Measurements from ENCODE around the gene NPTX1.
"Not testable (repeated sequence)": the region's sequence is repeated elsewhere in the genome, so short reads cannot be mapped to it uniquely, and the experiment has no call there.

NPTX1 gene, protein sequence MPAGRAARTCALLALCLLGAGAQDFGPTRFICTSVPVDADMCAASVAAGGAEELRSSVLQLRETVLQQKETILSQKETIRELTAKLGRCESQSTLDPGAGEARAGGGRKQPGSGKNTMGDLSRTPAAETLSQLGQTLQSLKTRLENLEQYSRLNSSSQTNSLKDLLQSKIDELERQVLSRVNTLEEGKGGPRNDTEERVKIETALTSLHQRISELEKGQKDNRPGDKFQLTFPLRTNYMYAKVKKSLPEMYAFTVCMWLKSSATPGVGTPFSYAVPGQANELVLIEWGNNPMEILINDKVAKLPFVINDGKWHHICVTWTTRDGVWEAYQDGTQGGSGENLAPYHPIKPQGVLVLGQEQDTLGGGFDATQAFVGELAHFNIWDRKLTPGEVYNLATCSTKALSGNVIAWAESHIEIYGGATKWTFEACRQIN

DNA sequence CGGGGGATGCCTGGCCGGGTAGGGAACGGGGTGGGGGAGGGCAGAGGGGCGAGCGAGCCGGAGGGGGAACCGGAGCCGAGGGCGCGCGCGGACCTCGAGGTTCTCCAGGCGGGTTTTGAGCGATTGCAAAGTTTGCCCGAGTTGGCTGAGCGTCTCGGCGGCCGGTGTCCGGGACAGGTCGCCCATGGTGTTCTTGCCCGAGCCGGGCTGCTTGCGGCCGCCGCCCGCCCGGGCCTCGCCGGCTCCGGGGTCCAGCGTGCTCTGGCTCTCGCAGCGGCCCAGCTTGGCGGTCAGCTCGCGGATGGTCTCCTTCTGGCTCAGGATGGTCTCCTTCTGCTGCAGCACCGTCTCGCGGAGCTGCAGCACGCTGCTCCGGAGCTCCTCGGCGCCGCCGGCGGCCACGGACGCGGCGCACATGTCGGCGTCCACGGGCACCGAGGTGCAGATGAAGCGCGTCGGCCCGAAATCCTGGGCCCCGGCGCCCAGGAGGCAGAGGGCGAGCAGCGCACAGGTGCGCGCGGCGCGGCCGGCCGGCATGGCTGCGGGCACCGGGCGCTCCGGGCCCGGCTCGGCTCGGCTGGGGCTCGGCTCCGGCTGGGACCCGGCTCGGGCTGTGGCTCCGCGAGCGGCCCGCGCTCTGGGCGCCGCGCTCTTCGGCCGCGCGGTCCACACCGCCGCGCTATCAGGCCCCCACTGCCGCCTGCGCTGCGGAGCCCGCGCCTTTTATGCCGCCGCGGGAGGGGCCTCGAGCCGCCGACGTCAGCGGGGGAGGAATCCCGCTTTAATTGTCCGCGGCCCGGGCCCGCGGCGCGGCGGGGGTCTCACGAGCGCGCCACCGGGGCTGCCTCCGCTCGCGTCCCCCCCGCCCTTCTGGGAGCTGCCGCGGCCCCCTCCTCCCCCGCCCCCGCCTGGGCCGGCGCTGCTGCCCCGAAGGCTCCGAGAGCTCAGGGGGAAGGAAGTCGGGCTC is at the start of gene NPTX1:
Gene NPTX1 (minus strand): TSS at position 698 of the 967 bp plus-strand sequence. CDS start 161 bp downstream, at position 537.
- in situ Hi-C loops (cut with HindIII; ENCODE audit: low sequenced_read_pairs) = no loop called here

DNA sequence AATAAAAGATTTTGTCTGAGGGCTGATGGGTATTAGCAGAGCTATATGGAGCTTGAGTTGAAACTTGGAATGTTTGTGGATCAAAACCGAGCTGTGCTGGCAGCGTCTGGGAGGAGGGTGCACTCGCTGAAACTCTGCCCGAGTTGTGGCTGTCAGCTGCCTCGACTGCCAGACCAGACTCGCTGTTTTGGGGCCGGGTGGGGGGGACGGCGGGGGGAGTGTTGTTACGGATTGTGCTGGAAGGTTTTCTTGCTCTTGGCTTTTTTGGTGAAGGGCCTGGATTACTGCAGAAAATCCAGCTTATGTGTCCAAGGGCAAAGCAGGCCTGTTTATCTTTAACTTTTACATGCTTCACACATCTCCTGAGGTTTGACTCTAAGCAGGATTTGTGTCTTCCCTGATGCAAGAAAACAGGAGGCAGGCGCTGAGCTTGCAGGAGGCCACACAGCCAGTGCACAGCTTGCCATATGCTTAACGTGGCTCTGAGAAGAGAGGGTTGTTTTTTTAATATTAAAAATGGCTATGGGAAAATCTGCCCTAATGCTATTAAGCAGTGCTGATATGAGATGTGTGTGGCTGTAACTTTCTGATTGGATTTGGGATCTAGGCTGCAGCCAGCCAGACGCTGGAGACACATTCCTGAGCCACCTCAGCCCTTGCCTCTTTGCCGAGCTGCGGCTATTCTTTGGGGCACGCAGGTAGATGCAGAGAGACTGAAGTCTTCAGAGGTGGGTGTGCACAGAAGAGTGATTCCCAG is 47.7 kb upstream of the NPTX1 start:
- in situ Hi-C loops (cut with HindIII; ENCODE audit: low sequenced_read_pairs) = loop anchor here (10.0 kb wide), 1 partner anchor 109 kb away; the partner anchor contains the start of gene ENDOV

DNA sequence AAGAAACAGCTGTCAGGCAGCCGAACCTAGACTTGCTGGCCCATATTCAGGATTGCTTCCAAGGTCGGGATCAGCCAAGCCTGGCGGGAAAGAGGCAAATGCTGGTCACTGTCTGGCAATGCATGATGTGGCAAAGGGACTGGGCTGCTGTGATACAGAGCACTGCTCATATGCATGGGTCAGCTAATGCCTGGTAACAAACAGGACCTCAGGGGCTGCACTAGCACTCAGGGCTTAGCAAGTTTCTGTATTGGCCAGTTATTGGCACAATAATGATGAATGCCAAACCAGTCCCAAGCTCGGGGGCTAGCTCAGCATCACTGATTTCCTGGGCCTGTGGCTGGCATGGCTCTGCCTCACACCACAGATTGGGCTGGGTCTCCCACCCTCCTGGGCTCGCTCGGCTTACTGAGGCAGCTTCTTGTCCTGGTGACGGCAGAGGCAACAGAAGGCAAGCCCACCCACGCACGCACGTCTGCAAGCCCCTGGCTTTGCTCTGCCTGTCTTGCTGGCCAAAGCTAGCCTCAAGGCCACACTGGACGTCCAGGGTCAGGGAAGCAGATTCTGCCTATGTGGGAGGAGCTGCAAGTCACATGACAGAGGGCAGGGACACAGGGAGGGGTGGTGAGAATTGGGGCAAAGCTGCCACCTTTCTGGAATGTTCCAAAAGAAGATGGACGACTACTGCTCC is 46.8 kb upstream of the NPTX1 start:
- in situ Hi-C loops (cut with HindIII; ENCODE audit: low sequenced_read_pairs) = loop anchor here (10.0 kb wide), 1 partner anchor 108 kb away; the partner anchor contains the start of gene ENDOV

DNA sequence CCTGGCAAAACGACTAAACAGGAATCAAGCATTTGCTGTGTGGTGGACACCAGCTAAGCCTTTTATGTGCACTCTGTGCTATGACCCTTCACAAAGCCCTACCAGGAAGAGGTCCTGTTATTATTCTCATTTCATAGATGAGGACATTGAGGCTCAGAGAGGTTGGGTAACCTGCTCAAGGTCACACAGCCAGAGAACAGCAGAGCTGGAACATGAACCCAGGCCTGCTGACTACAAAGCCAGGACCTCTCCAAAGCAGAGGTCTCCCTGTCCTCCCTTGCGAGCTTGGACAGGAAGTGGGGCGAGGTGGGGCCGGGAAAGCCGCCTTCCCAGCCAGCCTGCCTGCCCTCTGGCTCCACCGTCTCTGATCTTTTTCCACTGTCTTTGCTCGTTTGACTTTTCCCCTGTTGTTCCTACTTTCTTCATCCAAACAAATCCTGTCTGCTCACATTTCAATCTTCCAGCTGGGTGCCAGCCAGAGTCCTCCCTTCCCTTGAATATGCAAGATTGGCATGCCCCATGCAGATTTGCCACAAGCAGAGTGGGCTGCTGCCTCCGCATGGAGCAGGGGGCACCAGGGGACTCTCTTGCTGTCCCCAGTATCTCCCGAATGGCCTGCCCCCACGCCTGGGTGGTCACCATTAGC is 44.5 kb upstream of the NPTX1 start:
- in situ Hi-C loops (cut with HindIII; ENCODE audit: low sequenced_read_pairs) = loop anchor here (10.0 kb wide), 1 partner anchor 106 kb away; the partner anchor contains the start of gene ENDOV

DNA sequence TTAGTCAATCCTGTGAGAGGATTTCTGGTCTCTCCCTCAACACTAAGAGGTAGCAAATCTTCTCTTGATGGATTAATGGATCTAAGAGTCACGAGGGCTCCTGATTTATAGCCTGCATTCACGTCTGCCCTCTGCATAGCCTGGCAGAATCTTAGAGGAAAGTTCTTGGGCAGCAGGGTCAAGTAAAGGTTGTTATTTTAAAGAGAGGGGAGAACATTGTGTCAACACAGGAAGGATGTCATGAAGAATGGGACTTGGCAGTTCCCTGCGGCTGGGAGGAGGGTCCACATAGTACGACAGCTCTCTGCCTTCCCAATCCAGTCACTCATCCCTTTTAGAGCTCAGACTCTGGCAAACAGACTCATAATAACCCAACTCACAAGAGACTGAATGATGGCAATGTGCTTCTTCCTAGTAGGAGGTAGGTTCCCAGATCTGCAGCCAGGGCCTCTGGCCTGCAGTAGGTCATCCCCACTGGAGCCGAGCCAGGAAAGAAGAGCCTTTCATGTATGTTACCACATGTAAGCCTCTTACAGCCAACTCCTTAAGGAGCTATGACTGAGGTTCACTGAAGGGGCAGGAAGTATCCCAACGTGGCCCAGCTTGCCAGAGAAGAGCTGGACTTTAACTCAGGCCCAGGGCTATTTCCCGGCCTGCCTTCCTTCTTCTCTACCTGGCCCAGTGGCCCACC is 42.8 kb upstream of the NPTX1 start:
- in situ Hi-C loops (cut with HindIII; ENCODE audit: low sequenced_read_pairs) = no loop called here

DNA sequence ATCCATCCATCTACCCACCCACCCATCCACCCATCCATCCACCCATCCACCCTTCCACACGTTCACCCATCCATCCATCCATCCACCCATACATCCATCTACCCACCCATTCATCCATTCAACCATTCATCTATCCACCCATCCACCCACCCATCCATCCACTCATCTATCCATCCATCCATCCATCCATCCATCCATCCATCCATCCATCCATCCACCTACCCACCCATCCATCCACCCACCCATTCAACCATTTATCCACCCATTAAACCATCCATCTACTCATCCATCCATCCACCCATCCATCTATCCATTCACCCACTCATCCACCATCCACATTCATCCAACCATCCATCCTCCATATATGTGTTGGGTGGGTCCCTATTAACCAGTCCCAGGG is 42.0 kb upstream of the NPTX1 start:
- in situ Hi-C loops (cut with HindIII; ENCODE audit: low sequenced_read_pairs) = no loop called here

DNA sequence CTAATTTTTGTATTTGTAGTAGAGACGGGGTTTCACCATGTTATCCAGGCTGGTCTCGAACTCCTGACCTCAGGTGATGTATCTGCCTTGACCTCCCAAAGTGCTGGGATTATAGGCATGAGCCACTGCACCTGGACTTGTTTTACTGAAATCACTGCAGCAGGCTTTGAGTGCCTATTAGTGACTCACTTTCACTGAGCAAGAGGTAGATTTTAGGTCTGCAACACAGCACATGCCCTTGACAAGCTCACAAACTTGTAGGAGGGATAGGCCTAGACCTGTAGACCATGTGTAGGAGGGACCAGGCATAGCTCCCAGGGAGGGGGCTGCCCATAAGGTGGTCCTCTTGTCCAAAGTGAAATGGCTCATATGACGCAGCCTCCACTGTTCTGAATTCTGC is 41.2 kb upstream of the NPTX1 start:
- in situ Hi-C loops (cut with HindIII; ENCODE audit: low sequenced_read_pairs) = no loop called here

DNA sequence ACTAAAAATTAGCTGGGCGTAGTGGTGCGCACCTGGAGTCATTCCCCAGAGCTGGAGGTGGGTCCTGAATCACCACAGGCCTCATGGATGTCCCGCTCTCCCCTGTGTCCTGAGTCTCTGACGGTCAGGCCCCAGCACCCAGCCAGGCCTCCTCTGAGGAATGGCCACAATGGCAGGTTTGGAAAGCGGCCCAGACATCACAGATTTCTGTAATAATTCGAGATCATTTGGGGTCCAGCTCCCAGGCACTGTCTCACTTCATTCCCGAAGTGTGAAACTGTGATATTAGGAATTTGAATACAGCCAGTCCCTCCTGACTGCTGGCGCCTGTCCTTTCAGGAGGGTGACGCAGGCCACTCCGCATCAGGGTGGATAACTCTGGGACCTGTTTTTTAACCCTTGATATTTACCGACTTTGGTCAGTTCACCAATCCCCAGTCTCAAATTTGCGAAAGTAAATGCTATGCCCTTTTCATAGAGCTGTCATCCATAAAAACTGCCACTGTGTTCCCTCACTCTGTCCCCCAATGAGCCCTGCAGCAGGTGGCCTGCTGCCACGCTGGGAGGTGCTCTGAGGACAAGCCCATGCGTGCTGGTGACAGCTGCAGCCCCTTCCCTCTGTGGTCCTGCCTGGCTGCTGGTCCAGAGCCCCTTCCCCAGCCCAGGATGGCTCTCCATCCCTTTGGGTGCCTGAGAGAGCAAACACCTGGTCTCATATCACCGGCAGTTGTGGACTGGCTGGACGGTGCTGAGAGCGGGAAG is 39.9 kb upstream of the NPTX1 start:
- in situ Hi-C loops (cut with HindIII; ENCODE audit: low sequenced_read_pairs) = no loop called here

DNA sequence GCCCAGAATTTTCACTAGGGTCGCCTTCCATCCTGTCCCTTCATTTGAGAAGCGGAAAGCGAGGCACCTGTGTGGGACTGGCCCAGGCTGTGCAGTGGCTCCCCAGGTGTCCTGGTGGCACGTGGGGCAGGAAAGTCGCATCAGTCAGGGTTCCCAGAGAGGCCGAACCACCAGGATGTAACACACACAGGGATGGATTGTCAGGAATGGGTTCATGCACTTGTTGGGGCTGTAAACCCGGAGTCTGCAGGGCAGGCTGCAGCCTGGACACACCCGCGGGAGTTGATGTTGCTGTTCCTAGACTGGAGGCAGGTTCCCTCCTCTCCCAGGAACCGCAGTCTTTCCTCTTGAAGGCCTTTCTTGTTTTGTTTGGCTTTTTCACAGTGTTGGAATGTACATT is 37.5 kb upstream of the NPTX1 start:
- in situ Hi-C loops (cut with HindIII; ENCODE audit: low sequenced_read_pairs) = no loop called here

DNA sequence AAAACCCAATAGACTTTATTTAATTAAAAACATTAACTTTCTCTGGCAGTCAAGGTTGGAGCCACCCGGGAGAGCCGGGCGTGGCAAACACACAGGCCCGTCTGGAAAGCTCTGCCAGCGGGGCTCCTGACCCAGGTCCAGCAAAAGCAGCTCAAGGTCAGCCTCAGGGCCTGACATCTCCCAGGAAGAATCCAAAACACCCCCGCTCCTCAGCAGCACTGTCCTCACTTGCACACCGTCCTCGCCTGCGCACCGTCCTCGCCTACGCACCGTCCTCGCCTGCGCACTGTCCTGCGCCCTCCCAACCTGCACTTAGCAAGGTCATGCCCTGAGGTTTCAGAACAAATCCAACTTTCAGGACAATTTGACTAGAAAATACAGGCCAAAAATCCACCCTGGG is 36.8 kb upstream of the NPTX1 start:
- in situ Hi-C loops (cut with HindIII; ENCODE audit: low sequenced_read_pairs) = no loop called here

DNA sequence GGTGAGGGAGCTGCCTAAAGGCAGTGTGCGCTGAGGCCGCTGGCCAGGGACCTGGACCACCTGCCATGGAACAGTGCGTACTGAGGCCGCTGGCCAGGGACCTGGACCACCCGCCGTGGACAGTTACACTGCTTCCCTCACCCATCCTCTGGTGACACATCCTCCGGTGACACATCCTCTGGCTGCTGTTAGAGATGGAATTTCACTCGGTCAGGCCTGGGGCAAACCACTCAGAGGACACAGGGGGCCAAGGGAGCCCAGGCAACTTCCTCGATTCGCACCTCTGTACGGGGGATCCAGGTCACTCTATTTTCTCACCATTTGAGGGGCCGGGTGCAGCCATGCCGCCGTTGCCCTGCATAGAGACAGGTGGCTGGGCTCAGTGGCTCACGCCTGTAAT is 35.8 kb upstream of the NPTX1 start:
- in situ Hi-C loops (cut with HindIII; ENCODE audit: low sequenced_read_pairs) = no loop called here

DNA sequence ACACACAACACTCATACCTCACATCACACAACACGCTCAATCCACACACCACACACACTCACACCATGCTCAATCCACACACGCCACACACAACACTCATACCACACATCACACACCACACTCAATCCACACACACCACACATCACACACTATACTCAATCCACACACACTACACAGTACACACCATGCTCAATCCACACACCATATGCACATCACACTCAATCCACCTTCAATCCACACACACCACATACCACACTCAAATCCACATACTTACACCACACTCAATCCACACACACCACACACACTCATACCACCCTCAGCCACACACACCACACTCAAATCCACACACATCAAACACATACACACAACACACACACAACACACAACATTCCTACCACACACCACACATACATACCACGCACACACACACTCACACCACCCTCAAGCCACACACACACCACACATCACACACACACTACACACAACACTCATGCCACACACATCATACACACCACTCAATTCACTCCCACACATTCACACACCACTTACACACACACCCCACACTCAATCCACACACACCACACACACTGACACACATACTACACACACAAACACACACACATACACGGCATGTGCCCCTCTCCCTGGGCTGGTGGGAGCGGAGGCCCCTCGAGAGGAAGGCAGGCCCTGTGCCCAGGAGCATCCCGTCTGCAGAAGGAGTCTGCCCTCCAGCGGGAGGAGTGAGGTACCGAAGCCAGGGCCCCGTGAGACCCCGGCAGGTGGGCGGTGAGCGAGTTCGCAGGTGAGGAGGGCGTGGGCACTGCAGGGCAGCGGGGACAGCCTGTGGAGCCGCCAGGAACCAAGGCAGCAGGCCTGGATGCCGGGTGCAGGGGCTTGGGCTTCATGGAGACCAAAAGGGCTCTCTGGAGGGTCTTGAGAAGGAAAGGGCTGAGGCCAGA is 35.1 kb upstream of the NPTX1 start:
- in situ Hi-C loops (cut with HindIII; ENCODE audit: low sequenced_read_pairs) = no loop called here

DNA sequence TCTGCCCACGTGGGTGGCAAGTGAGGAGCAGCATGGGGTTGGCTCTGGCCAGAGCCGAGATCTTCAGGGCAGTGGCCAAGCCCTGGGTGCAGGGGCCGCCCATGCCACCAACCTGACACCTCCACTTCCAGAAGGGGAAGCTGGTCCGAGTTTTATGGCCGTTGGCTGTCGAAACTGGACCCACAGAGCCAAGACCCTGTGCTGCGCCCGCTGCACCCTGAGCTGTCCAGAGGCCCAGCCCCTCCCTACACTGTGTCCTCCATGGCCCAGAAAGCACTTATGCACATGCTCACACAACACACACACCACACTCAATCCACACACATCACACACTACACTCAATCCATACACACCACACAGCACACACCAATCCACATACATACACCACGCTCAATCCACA is 34.4 kb upstream of the NPTX1 start:
- in situ Hi-C loops (cut with HindIII; ENCODE audit: low sequenced_read_pairs) = no loop called here

DNA sequence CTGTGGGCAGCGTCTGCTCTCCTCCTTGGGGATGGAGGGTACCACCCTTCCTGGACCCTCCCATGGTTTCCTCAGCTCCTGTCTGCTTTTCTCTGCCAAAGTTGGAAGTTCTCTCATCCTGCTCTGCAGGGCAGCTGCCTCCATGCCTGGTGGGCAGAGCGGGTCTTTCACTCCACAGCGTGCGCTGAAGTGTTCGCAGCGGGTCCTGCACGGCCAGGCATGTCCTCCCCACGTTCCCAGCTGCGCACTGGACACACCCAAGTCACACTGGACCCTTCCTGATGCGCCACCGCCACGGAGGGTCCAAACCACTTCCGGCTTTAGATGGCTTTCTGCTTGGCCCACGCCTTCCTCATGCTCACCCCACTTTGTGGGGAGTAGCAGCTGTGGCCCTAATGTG is 33.7 kb upstream of the NPTX1 start:
- in situ Hi-C loops (cut with HindIII; ENCODE audit: low sequenced_read_pairs) = no loop called here

DNA sequence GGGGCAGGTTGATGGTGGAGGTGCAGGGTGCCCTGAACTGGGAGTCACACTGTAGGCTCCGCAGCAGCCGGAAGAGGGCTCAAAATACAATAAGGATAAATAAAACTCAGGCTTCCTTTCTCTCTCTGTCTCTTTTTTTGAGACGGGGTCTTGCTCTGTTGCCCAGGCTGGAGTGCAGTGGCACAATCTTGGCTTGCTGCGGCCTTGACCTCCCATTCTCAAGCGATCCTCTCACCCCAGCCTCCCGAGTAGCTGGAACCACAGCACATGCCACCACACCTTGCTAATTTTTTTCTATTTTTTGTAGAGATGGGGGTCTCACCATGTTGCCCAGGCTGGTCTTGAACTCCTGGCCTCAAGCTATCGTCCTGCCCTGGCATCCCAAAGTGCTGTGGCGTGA is 32.9 kb upstream of the NPTX1 start:
- in situ Hi-C loops (cut with HindIII; ENCODE audit: low sequenced_read_pairs) = no loop called here

DNA sequence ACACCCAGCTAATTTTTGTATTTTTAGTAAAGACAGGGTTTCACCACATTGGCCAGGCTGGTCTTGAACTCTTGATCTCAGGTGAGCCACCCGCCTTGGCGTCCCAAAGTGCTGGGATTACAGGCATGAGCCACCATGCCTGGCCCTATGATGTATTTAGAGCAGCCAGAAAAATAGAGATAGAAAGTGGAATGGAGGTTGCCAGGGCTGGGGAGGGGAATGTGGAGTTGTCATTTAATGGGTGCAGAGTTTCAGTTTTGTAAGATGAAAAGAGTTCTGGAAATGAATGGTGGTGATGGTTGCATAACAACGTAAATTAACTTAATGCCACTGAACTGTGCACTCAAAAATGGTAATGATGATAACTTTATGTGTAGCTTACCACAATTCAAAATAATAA is 31.6 kb upstream of the NPTX1 start:
- in situ Hi-C loops (cut with HindIII; ENCODE audit: low sequenced_read_pairs) = no loop called here

DNA sequence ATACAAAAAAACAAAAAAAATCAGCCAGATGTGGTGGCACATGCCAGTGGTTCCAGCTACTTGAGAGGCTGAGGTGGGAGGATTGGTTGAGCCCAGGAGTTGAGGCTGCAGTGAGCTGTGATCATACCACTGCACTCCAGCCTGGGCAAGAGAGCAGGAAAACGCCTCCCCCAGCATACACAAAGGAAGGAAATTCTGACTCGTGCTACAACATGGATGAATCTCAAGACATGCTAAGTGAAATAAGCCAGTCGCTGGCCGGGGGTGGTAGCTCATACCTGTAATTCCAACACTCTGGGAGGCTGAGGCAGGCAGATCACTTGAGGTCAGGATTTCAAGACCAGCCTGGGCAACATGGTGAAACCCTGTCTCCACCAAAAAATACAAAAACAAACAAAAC is 30.8 kb upstream of the NPTX1 start:
- in situ Hi-C loops (cut with HindIII; ENCODE audit: low sequenced_read_pairs) = not testable (repeated sequence)
